Heart left ventricle (tissue), 13 donors: ENCODE results near the gene NPR3.

ENCODE experiments used
- CTCF ChIP-seq, 12 donors: fragments of 200-600 bp; sonication (generic) in 4 of 12; IDR thresholded peaks; one replicate each; pipeline versions ENCODE4 v1.5.0 to v1.8.0; 2018 to 2022; ENCODE audit warnings: antibody characterized with exemption in 12 of 12, mild to moderate bottlenecking in 5 of 12
- POLR2A ChIP-seq, 2 donors: fragments of 450-650 bp; IDR thresholded peaks; one replicate each; pipeline ENCODE4 v1.6.1; 2017; ENCODE audit warnings: antibody characterized with exemption in 2 of 2, mild to moderate bottlenecking in 2 of 2, moderate library complexity in 2 of 2
- donor health status: ischemic (EF 13 %, LVEDD 7.1; RV severe dilation, severe dysfunction).
- donor health status: DM: no; HTN: yes; CAD: no.
- donor health status: DM: no; HTN: no; CAD: no.
- donor health status: ischemic (EF 25% LVEDD 6.9; RV normal size, moderate dysfunction).
- donor health status: ischemic (EF 25% LVEDD 5.7; RV mildly dilated, moderate dysfunction).
- donor health status: ischemic (EF 35%, LVEDD 5.7; RV mildly dilated, moderate dysfunction).
- donor health status: nonischemic (EF 11% LVEDD 7.7; RV severe dilation, severe dysfunction).
- donor health status: DM: yes; HTN: yes; CAD: no.
- donor health status: PGD.
- donor health status: ischemic (EF 29% LVEDD 5.4; RV normal size, mild dysfunction).
- donor health status: nonischemic (EF 23%, LVEDD 6.1; RV moderate dilation, normal function).

DNA sequence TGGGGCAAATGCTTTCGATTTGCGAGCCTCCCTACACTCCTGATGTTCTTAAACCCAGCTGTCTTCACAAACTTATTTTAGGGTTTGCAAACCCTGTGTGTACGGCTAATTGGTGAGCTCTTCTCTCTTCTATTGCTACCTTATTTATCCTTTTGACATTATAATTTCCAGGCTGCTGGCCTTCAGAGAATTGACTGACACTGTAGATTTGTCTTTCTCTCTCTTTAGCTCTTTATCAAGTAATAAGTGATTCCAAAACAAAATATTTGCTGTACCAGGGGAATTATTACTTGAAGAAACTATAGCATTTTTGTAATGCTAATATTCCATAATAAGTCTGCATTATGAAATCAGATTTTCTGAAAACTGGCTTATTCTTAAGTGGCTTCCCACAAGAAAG lies 92.5 kb downstream of the NPR3 start:
- TF ChIP-seq CTCF (IDR thresholded peaks at IDR 0.05), result no peak
- no peak for TF ChIP-seq POLR2A (IDR thresholded peaks at IDR 0.05)
